Tibial nerve (tissue), 3 donors: ENCODE results near the gene TMEM214.

Source experiments
- POLR2A ChIP-seq, 2 donors: fragments of 450-650 bp; IDR thresholded peaks; one replicate each; pipeline ENCODE4 v1.6.1; 2017; ENCODE audit warnings: antibody characterized with exemption in 2 of 2, mild to moderate bottlenecking in 2 of 2, moderate library complexity in 2 of 2
- TF ChIP-seq, protein P1 (sequence below), 5 experiments: fragments of 200-600 bp in 3 of 5; fragments of 450-650 bp in 2 of 5; sonication (generic) in 3 of 5; IDR thresholded peaks; one replicate each; pipeline ENCODE4 v1.5.1; 2016 to 2019; ENCODE audit warnings: antibody characterized with exemption in 5 of 5, mild to moderate bottlenecking in 3 of 5, moderate library complexity in 2 of 5

DNA sequence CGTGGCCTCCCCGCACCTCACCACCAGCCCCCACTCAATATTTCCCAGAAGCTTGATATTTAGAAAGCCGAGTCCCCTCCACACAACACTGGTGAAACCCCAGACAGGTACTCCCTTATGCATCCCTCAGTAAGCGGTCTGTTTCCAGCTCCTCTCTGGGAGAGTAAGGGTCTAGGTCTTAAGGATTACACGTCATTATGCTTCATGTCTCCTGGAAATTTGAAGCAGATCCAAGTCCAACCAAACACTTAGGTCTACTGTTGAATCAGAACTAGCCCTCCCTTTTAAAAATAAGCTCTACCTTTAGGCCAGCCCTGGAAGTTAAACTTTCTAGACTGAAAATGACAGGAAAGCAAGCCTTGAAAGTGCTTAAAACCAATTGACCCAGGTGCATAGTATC is 40.2 kb downstream of the TMEM214 start:
- TF ChIP-seq, protein P1, sequence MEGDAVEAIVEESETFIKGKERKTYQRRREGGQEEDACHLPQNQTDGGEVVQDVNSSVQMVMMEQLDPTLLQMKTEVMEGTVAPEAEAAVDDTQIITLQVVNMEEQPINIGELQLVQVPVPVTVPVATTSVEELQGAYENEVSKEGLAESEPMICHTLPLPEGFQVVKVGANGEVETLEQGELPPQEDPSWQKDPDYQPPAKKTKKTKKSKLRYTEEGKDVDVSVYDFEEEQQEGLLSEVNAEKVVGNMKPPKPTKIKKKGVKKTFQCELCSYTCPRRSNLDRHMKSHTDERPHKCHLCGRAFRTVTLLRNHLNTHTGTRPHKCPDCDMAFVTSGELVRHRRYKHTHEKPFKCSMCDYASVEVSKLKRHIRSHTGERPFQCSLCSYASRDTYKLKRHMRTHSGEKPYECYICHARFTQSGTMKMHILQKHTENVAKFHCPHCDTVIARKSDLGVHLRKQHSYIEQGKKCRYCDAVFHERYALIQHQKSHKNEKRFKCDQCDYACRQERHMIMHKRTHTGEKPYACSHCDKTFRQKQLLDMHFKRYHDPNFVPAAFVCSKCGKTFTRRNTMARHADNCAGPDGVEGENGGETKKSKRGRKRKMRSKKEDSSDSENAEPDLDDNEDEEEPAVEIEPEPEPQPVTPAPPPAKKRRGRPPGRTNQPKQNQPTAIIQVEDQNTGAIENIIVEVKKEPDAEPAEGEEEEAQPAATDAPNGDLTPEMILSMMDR (IDR thresholded peaks at IDR 0.05): no peak
- no peak for TF ChIP-seq POLR2A (IDR thresholded peaks at IDR 0.05)
